ENCODE measurements around the gene PRR5. TPM values are rescaled to one million over a fixed set of nuclear protein-coding genes. Genes with fewer than 3 reads are reported as not detected.

Gene PRR5
- total RNA-seq, 1 experiment from 2014 or later = 26.9 TPM

DNA sequence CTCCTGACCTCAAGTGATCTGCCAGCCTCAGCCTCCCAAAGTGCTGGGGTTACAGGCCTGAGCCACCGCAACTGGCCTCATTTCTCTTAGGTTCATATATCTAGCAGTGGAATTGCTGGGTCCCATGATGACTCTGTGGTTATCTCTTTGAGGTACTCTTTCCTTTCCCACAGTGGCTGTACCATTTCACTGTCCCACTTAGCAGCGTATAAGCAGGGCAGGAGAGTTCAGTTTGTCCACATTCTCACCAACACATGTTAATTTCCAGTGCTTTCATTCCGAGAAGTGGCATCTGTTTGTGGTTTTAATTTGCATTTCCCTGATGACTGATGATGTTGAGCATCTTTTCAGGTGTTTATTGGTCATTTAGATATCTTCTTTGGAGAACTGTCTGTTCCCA is 16.4 kb downstream of the PRR5 start:
- Histone ChIP-seq H3K27me3 (ENCODE audit: insufficient read depth, low read length) (no peaks in the 10 kb centered on the region), H3K4me2 (ENCODE audit: low read length) (no peak overlapping the region), H3K4me1 (ENCODE audit: control insufficient read depth in 1 of 2, insufficient read depth in 2 of 2, low read length in 2 of 2) (no peaks in the 10 kb centered on the region), H3K36me3 (ENCODE audit: control insufficient read depth in 1 of 2, insufficient read depth in 2 of 2, low read length in 2 of 2) (0 out of 4 replicates have a peak, but pooled peaks cover 0 to 3% of the 10 kb centered on the region in 2 experiments), H3K9me3 (ENCODE audit: control insufficient read depth in 1 of 2, insufficient read depth in 1 of 2, low read depth in 1 of 2, low read length in 2 of 2) (no peaks in the 10 kb centered on the region), H3K27ac (ENCODE audit: low read depth, low read length) (no peak overlapping the region), H3K9ac (ENCODE audit: low read length) (no peak overlapping the region), H2AFZ (ENCODE audit: low read depth, low read length, poor library complexity, severe bottlenecking) (no peak overlapping the region), H3K79me2 (ENCODE audit: insufficient read depth, low read length) (0 out of 2 replicates have a peak, but pooled peaks cover 3% of the 10 kb centered on the region), H3K9me2 (ENCODE audit: insufficient read depth) (no peaks in the 10 kb centered on the region), H3K4me3 (replicated peaks in 1 of 2; ENCODE audit: low read depth in 1 of 2, low read length in 2 of 2) (no peak overlapping the region), H4K20me1 (ENCODE audit: insufficient read depth) (no peaks in the 10 kb centered on the region)
- no TSS peak for BruUV-seq (replicated peaks)
- TF ChIP-seq TCF7L2 (IDR thresholded peaks at IDR 0.05; ENCODE audit: borderline replicate concordance, extremely low read depth, insufficient read depth, insufficient read length) (no peak), RAD21 (IDR thresholded peaks at IDR 0.05; ENCODE audit: low read depth) (no peak)
- ChIA-PET RAD21 (ENCODE audit: low non-redundant PET in 1 of 2, low total read pairs in 2 of 2, uncharacterized antibody in 2 of 2, unreplicated experiment in 2 of 2) (no interaction called here), CTCF (no interaction called here), POLR2A (interaction anchor here (0.7 kb wide), 1 partner anchor 1318 kb away, joined by 5 read pairs; no protein-coding TSS in a partner anchor)
- intact Hi-C loops (cut with micrococcal nuclease) = no loop called here
- ATAC-seq (no peak), DNase-seq (ENCODE audit: low read depth, low spot score) (no peak)

DNA sequence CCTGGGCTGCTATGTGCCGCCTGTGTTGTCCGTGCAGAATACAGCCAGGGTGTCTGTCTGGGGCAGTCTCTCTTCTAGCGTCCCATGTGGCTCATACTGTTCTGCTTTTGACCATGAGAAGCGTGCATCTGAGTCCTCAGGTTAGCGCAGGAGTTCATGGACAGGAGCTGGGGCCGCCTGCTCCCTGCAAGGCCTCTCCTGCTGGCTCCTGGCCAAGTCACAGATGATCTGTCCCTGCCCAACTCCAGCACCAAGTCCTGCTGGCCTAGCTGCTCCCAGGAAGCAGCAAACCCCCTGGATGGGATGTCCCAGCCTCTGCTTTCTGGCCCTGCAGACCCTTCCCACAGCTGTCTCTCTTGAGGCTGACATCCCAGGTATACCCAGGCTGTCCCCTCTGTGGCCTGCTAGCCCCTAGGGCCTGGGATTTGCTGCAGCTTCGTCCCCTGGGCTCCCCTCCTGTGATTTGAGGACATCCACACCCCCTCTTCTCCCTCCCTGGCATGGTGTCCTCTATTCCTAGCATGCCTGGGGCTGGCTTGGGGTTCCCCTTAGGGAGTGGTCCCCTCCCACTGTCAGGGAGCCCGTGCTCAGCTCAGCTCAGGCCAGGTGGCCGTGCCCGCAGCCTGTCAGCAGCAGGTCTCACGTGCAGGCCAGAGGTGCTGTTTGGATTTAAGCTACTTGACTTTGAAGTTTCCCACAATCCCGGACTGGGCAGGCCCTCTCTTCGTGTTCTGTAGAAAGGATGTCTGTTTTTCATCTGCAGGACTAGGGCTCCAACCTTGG is 17.8 kb downstream of the PRR5 start:
- Histone ChIP-seq H3K79me2 (ENCODE audit: insufficient read depth, low read length) (0 out of 2 replicates have a peak, but pooled peaks cover 3% of the 10 kb centered on the region), H3K36me3 (ENCODE audit: control insufficient read depth in 1 of 2, insufficient read depth in 2 of 2, low read length in 2 of 2) (0 out of 4 replicates have a peak, but pooled peaks cover 0 to 3% of the 10 kb centered on the region in 2 experiments), H2AFZ (ENCODE audit: low read depth, low read length, poor library complexity, severe bottlenecking) (no peak overlapping the region), H3K4me1 (ENCODE audit: control insufficient read depth in 1 of 2, insufficient read depth in 2 of 2, low read length in 2 of 2) (no peaks in the 10 kb centered on the region; a peak in 1 of 4 replicates), H3K9me3 (ENCODE audit: control insufficient read depth in 1 of 2, insufficient read depth in 1 of 2, low read depth in 1 of 2, low read length in 2 of 2) (no peaks in the 10 kb centered on the region), H3K27ac (ENCODE audit: low read depth, low read length) (no peak overlapping the region), H3K27me3 (ENCODE audit: insufficient read depth, low read length) (no peaks in the 10 kb centered on the region), H3K4me2 (ENCODE audit: low read length) (no peak overlapping the region), H3K9me2 (ENCODE audit: insufficient read depth) (no peaks in the 10 kb centered on the region), H3K4me3 (replicated peaks in 1 of 2; ENCODE audit: low read depth in 1 of 2, low read length in 2 of 2) (no peak overlapping the region), H3K9ac (ENCODE audit: low read length) (no peak overlapping the region), H4K20me1 (ENCODE audit: insufficient read depth) (no peaks in the 10 kb centered on the region)
- intact Hi-C loops (cut with micrococcal nuclease) = no loop called here
- ChIA-PET RAD21 (ENCODE audit: low non-redundant PET in 1 of 2, low total read pairs in 2 of 2, uncharacterized antibody in 2 of 2, unreplicated experiment in 2 of 2) (no interaction called here), CTCF (no interaction called here), POLR2A (no interaction called here)
- no TSS peak for BruUV-seq (replicated peaks)
- TF ChIP-seq, protein P1, sequence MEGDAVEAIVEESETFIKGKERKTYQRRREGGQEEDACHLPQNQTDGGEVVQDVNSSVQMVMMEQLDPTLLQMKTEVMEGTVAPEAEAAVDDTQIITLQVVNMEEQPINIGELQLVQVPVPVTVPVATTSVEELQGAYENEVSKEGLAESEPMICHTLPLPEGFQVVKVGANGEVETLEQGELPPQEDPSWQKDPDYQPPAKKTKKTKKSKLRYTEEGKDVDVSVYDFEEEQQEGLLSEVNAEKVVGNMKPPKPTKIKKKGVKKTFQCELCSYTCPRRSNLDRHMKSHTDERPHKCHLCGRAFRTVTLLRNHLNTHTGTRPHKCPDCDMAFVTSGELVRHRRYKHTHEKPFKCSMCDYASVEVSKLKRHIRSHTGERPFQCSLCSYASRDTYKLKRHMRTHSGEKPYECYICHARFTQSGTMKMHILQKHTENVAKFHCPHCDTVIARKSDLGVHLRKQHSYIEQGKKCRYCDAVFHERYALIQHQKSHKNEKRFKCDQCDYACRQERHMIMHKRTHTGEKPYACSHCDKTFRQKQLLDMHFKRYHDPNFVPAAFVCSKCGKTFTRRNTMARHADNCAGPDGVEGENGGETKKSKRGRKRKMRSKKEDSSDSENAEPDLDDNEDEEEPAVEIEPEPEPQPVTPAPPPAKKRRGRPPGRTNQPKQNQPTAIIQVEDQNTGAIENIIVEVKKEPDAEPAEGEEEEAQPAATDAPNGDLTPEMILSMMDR (IDR thresholded peaks at IDR 0.05 in 2 of 3, conservative IDR thresholded peaks at IDR 0.05 in 1 of 3; ENCODE audit: borderline replicate concordance in 1 of 3, insufficient read depth in 1 of 3, low read depth in 2 of 3, low read length in 2 of 3) = no peak
- no peak for TF ChIP-seq ZFX (IDR thresholded peaks at IDR 0.05)
- ATAC-seq (no peak), DNase-seq (ENCODE audit: low read depth, low spot score) (no peak)
